Hepatocyte (in vitro differentiated cells): ENCODE measurements around the gene ENOX1. TPM values are rescaled to one million over a fixed set of nuclear protein-coding genes. Genes with fewer than 3 reads are reported as not detected.
"Not testable (repeated sequence)": the region's sequence is repeated elsewhere in the genome, so short reads cannot be mapped to it uniquely, and the experiment has no call there.

ENCODE experiments used
- DNase-seq: peaks from one replicate; pipeline ENCODE4 v3.0.0-alpha.2; 2016; ENCODE audit warnings: low spot score
- H2AFZ ChIP-seq: fragments of 200-600 bp; sonication (generic); 2 replicates; pipeline ENCODE4 v1.6.0; 2016; ENCODE audit warnings: antibody characterized with exemption, mild to moderate bottlenecking
- H3K27ac ChIP-seq: fragments of 200-600 bp; sonication (generic); 2 replicates; pipeline ENCODE4 v1.5.1; 2016; ENCODE audit warnings: mild to moderate bottlenecking
- H3K27me3 ChIP-seq: fragments of 200-600 bp; sonication (generic); 2 replicates; pipeline ENCODE4 v1.6.1; 2016
- H3K36me3 ChIP-seq: fragments of 200-600 bp; sonication (generic); replicated peaks from 2 replicates; pipeline ENCODE4 v1.5.1; 2016; ENCODE audit warnings: low read depth; ENCODE audit not compliant: insufficient read depth
- H3K4me1 ChIP-seq: fragments of 200-600 bp; sonication (generic); 2 replicates; pipeline ENCODE4 v1.5.1; 2016; ENCODE audit warnings: mild to moderate bottlenecking, moderate library complexity; ENCODE audit not compliant: insufficient read depth
- H3K4me2 ChIP-seq: fragments of 200-600 bp; sonication (generic); 2 replicates; pipeline ENCODE4 v1.6.0; 2016
- H3K4me3 ChIP-seq: fragments of 200-600 bp; sonication (generic); 2 replicates; pipeline ENCODE4 v1.5.1; 2016; ENCODE audit warnings: mild to moderate bottlenecking
- H3K79me2 ChIP-seq: fragments of 200-600 bp; sonication (generic); 2 replicates; pipeline ENCODE4 v1.6.0; 2017; ENCODE audit warnings: mild to moderate bottlenecking
- H3K9me2 ChIP-seq: fragments of 200-600 bp; sonication (generic); replicated peaks from 2 replicates; pipeline ENCODE4 v1.6.0; 2017; ENCODE audit warnings: mild to moderate bottlenecking; ENCODE audit not compliant: insufficient read depth
- H3K9me3 ChIP-seq: fragments of 200-600 bp; sonication (generic); 2 replicates; pipeline ENCODE4 v1.5.1; 2016; ENCODE audit warnings: low read depth, mild to moderate bottlenecking
- H4K20me1 ChIP-seq: fragments of 200-600 bp; sonication (generic); 2 replicates; pipeline ENCODE4 v1.6.0; 2016; ENCODE audit warnings: mild to moderate bottlenecking; ENCODE audit not compliant: insufficient read depth, poor library complexity, severe bottlenecking
- EZH2 ChIP-seq: fragments of 200-600 bp; sonication (generic); IDR thresholded peaks from 2 replicates; pipeline ENCODE4 v1.6.1; 2016; ENCODE audit warnings: antibody characterized with exemption, mild to moderate bottlenecking, borderline replicate concordance
- EZH2phosphoT487 ChIP-seq: fragments of 200-600 bp; sonication (generic); IDR thresholded peaks from one replicate; pipeline ENCODE4 v1.6.1; 2018; ENCODE audit warnings: antibody characterized with exemption, mild to moderate bottlenecking, low read depth, moderate library complexity; ENCODE audit not compliant: unreplicated experiment, severe bottlenecking
- WGBS: methylation state at CpG from one replicate; pipeline ENCODE4 v1.1.6; 2016; ENCODE audit warnings: low lambda C conversion rate; ENCODE audit errors: missing lambda C conversion rate; 5-methylcytosine and 5-hydroxymethylcytosine counted together
- polyA plus RNA-seq: library from polyadenylated mRNA; unstranded; fragments of >200 nt; fragmentation: Nextera tagmentation; extraction: Ambion mirVana; gene quantifications from 2 replicates; pipeline ENCODE4 v1.2.1, GENCODE V29; 2016
- total RNA-seq: library from RNA; depleted of rRNA; stranded (reverse); fragments of >200 nt; gene quantifications from 2 replicates; pipeline ENCODE4 v1.2.3, GENCODE V29; 2014
- TF ChIP-seq, protein P1 (sequence below): fragments of 200-600 bp; sonication (generic); IDR thresholded peaks from 2 replicates; pipeline ENCODE4 v1.5.1; 2016; ENCODE audit warnings: antibody characterized with exemption, mild to moderate bottlenecking; ENCODE audit not compliant: poor library complexity

Gene ENOX1
- total and polyA plus RNA-seq, 2 experiments from 2014 or later, result 2.4 to 4.0 TPM

DNA sequence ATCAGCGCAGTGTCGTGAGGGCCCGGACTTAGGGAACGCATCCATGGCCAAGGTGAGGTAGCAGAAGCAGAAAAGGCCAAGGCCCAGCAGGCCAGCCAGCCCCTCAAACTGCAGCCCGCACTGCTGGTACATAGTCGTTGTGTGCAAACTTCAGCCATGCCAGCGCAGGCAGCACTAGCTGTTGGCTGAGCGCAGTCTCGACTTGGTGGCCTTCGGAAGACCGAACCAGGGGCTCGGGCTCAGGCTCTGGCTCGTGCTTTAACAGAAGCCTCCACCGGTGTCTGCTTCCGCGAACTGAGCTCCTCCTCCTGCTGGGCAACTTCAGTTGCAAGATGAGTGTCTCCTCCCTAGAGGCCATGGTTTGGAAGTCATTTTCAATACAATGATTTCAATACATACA lies 605.9 kb downstream of the ENOX1 start:
- no peak overlapping the region for H2AFZ ChIP-seq
- H4K20me1 ChIP-seq, result no peaks in the 10 kb centered on the region
- no peaks in the 10 kb centered on the region for H3K36me3 ChIP-seq

DNA sequence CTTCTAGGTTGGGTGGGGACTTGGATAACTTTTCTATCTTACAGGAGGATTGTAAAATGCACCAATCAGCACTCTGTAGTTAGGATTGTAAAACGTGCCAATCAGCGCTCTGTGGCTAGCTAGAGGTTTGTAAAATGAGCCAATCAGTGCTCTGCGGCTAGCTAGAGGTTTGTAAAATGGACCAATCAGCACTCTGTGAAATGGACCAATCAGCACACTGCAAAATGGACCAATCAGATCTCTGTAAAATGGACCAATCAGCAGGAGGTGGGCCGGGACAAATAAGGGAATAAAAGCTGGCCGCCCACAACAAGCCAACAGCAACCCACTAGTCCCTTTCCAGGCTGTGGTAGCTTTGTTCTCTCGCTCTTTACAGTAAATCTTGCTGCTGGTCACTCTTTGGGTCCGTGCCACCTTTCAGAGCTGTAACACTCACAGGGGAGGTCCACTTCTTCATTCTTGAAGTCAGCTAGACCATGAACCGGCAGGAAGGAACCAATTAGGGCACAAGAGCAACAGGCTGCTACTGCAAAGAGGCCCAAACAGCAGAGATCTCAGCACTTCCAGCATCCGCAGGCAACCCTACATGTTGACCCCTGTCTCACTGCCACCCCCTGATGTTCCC lies 606.6 kb downstream of the ENOX1 start:
- no peak for DNase-seq
- Histone ChIP-seq H3K27ac (no peak overlapping the region), H3K27me3 (no peaks in the 10 kb centered on the region), H4K20me1 (no peaks in the 10 kb centered on the region), H3K79me2 (no peaks in the 10 kb centered on the region), H3K36me3 (no peaks in the 10 kb centered on the region), H3K4me3 (no peak overlapping the region), H3K9me3 (no peaks in the 10 kb centered on the region), H3K4me2 (no peak overlapping the region), H3K9me2 (no peaks in the 10 kb centered on the region), H2AFZ (no peak overlapping the region), H3K4me1 (no peaks in the 10 kb centered on the region)
- 98% methylated on average over 9 of the region's 9 CpGs for WGBS
- no peak for TF ChIP-seq EZH2phosphoT487
- TF ChIP-seq, protein P1, sequence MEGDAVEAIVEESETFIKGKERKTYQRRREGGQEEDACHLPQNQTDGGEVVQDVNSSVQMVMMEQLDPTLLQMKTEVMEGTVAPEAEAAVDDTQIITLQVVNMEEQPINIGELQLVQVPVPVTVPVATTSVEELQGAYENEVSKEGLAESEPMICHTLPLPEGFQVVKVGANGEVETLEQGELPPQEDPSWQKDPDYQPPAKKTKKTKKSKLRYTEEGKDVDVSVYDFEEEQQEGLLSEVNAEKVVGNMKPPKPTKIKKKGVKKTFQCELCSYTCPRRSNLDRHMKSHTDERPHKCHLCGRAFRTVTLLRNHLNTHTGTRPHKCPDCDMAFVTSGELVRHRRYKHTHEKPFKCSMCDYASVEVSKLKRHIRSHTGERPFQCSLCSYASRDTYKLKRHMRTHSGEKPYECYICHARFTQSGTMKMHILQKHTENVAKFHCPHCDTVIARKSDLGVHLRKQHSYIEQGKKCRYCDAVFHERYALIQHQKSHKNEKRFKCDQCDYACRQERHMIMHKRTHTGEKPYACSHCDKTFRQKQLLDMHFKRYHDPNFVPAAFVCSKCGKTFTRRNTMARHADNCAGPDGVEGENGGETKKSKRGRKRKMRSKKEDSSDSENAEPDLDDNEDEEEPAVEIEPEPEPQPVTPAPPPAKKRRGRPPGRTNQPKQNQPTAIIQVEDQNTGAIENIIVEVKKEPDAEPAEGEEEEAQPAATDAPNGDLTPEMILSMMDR, result no peak

More for the DNA sequence above, 605.9 kb downstream of the ENOX1 start:
- Histone ChIP-seq H3K4me1 (no peaks in the 10 kb centered on the region), H3K9me2 (no peaks in the 10 kb centered on the region), H3K4me3 (no peak overlapping the region), H3K79me2 (no peaks in the 10 kb centered on the region), H3K4me2 (no peak overlapping the region), H3K27me3 (no peaks in the 10 kb centered on the region), H3K9me3 (no peaks in the 10 kb centered on the region), H3K27ac (no peak overlapping the region)
- no peak for DNase-seq
- no peak for TF ChIP-seq EZH2phosphoT487
- TF ChIP-seq, protein P1, result no peak
- no peak for TF ChIP-seq EZH2
- WGBS, result 92% methylated on average over 16 of the region's 16 CpGs

DNA sequence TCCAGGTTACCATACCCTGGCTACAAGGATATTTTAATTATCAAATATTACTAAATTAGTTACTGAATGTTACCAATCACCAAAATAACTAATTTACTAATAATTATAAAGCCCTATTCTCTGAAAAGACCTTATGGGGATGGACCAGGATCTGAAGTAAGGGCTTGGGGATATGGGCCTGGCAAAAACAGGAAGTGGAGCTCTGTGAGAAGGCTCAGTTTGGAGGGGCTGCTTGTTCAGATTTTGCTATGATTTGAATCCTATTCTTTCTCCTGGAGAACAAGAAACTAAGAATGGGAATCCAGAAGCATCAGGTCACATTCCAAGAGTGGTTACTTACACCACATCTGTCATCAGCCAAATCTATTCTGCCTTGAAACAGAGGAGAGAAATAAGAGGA lies 615.3 kb downstream of the ENOX1 start:
- Histone ChIP-seq H3K36me3 (no peaks in the 10 kb centered on the region), H3K4me1 (no peaks in the 10 kb centered on the region), H3K4me3 (no peak overlapping the region), H2AFZ (no peak overlapping the region), H3K27ac (no peak overlapping the region), H3K9me3 (no peaks in the 10 kb centered on the region), H3K79me2 (no peaks in the 10 kb centered on the region), H3K27me3 (no peaks in the 10 kb centered on the region), H4K20me1 (no peaks in the 10 kb centered on the region), H3K9me2 (no peaks in the 10 kb centered on the region), H3K4me2 (no peak overlapping the region)
- no peak for DNase-seq
- TF ChIP-seq EZH2phosphoT487 (no peak), EZH2 (no peak)
- TF ChIP-seq, protein P1, result no peak

DNA sequence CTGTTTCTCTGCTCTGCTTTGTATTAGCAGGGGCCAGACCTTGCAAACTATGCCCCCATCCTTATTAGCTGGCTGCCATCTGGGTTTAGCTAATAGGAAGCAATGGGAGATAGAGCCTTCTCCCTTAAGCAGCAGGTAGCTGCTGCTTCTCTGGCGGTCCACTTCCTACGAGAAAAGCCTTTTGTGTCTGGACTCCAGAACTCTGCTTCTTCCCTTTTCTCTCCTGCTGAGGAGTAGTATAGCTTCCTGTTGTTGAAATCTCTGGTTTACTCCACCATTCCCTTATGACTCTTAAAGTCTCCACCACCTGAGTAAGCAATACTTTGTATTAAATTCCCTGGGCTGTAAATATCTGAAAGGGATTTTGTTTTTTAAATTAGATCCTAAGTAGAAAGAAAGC lies 616.3 kb downstream of the ENOX1 start:
- DNase-seq, result no peak
- Histone ChIP-seq H3K79me2 (no peaks in the 10 kb centered on the region), H3K9me3 (no peaks in the 10 kb centered on the region), H3K27me3 (no peaks in the 10 kb centered on the region), H3K4me2 (no peak overlapping the region), H3K4me3 (no peak overlapping the region), H2AFZ (no peak overlapping the region), H3K36me3 (no peaks in the 10 kb centered on the region), H4K20me1 (no peaks in the 10 kb centered on the region), H3K27ac (no peak overlapping the region), H3K9me2 (no peaks in the 10 kb centered on the region), H3K4me1 (no peaks in the 10 kb centered on the region)
- 39% methylated on average over 2 of the region's 2 CpGs for WGBS
- no peak for TF ChIP-seq EZH2phosphoT487

DNA sequence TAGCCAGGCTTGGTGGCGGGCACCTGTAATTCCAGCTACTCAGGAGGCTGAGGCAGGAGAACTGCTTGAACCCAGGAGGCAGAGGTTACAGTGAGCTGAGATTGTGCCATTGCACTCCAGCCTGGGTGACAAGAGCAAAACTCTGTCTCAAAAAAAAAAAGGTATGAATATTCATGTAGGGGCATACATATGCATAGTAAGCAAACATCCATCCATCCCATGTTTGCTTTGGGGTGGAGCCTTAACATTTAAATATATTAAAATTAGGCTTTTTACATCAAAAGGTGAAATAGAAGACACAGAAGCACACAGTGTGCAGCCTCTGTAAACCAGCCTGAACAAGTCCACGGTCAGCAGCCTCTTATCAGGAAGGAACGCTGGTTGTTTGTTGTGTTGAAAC lies 618.3 kb downstream of the ENOX1 start:
- not testable (repeated sequence) for H3K4me2 ChIP-seq, H3K36me3 ChIP-seq, H3K79me2 ChIP-seq, H3K27me3 ChIP-seq, DNase-seq, H3K9me3 ChIP-seq, H3K9me2 ChIP-seq, H3K4me3 ChIP-seq, H3K27ac ChIP-seq, H2AFZ ChIP-seq, H4K20me1 ChIP-seq, H3K4me1 ChIP-seq
- 75% methylated on average over 3 of the region's 3 CpGs for WGBS
